Measurements from ENCODE around the gene SLC66A1.
"Not testable (repeated sequence)": the region's sequence is repeated elsewhere in the genome, so short reads cannot be mapped to it uniquely, and the experiment has no call there.

SLC66A1 gene

GRCh38 chr1:19274636-19275035 lies 37.5 kb upstream of the SLC66A1 start:
- H3K9ac ChIP-seq (ENCODE audit: low read depth, low read length, poor library complexity, severe bottlenecking), result no peak overlapping the region
- H3K36me3 ChIP-seq (ENCODE audit: insufficient read depth, low read length), result no peaks in the 10 kb centered on the region
- no peaks in the 10 kb centered on the region for H3K9me3 ChIP-seq (ENCODE audit: insufficient read depth, low read depth, low read length)
- H3K9me2 ChIP-seq (replicated peaks; ENCODE audit: low read depth, low read length), result no peaks in the 10 kb centered on the region
- H3K4me2 ChIP-seq (ENCODE audit: low read depth, low read length, poor library complexity, severe bottlenecking), result no peak overlapping the region
- H3K4me3 ChIP-seq (ENCODE audit: low read length, poor library complexity, severe bottlenecking), result no peak overlapping the region
- no peak overlapping the region for H2AFZ ChIP-seq (ENCODE audit: low read length)
- no peaks in the 10 kb centered on the region for H3F3A ChIP-seq (ENCODE audit: low read depth)
- no peaks in the 10 kb centered on the region for H3K4me1 ChIP-seq (ENCODE audit: insufficient read depth, low read length, poor library complexity, severe bottlenecking)
- H4K20me1 ChIP-seq (ENCODE audit: insufficient read depth, low read length, poor library complexity, severe bottlenecking), result no peaks in the 10 kb centered on the region
- no peaks in the 10 kb centered on the region for H3K27me3 ChIP-seq (ENCODE audit: insufficient read depth, low read length, poor library complexity, severe bottlenecking)
- no peak for TF ChIP-seq EZH2phosphoT487 (IDR thresholded peaks at IDR 0.05; ENCODE audit: borderline replicate concordance)
- TF ChIP-seq, protein P1, sequence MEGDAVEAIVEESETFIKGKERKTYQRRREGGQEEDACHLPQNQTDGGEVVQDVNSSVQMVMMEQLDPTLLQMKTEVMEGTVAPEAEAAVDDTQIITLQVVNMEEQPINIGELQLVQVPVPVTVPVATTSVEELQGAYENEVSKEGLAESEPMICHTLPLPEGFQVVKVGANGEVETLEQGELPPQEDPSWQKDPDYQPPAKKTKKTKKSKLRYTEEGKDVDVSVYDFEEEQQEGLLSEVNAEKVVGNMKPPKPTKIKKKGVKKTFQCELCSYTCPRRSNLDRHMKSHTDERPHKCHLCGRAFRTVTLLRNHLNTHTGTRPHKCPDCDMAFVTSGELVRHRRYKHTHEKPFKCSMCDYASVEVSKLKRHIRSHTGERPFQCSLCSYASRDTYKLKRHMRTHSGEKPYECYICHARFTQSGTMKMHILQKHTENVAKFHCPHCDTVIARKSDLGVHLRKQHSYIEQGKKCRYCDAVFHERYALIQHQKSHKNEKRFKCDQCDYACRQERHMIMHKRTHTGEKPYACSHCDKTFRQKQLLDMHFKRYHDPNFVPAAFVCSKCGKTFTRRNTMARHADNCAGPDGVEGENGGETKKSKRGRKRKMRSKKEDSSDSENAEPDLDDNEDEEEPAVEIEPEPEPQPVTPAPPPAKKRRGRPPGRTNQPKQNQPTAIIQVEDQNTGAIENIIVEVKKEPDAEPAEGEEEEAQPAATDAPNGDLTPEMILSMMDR (conservative IDR thresholded peaks at IDR 0.05; ENCODE audit: low read length), result no peak
- no peaks in the 10 kb centered on the region for H3K79me2 ChIP-seq (ENCODE audit: insufficient read depth, low read length)

GRCh38 chr1:19283891-19284290 lies 28.2 kb upstream of the SLC66A1 start:
- Histone ChIP-seq H3F3A (ENCODE audit: low read depth) (no peaks in the 10 kb centered on the region), H3K79me2 (ENCODE audit: insufficient read depth, low read length) (no peaks in the 10 kb centered on the region), H3K27me3 (ENCODE audit: insufficient read depth, low read length, poor library complexity, severe bottlenecking) (no peaks in the 10 kb centered on the region), H3K4me1 (ENCODE audit: insufficient read depth, low read length, poor library complexity, severe bottlenecking) (no peaks in the 10 kb centered on the region), H3K9me2 (replicated peaks; ENCODE audit: low read depth, low read length) (no peaks in the 10 kb centered on the region), H3K36me3 (ENCODE audit: insufficient read depth, low read length) (no peaks in the 10 kb centered on the region), H3K4me3 (ENCODE audit: low read length, poor library complexity, severe bottlenecking) (no peak overlapping the region), H3K9me3 (ENCODE audit: insufficient read depth, low read depth, low read length) (no peaks in the 10 kb centered on the region), H3K9ac (ENCODE audit: low read depth, low read length, poor library complexity, severe bottlenecking) (no peak overlapping the region), H2AFZ (ENCODE audit: low read length) (no peak overlapping the region), H4K20me1 (ENCODE audit: insufficient read depth, low read length, poor library complexity, severe bottlenecking) (no peaks in the 10 kb centered on the region), H3K4me2 (ENCODE audit: low read depth, low read length, poor library complexity, severe bottlenecking) (no peak overlapping the region)
- TF ChIP-seq, protein P1 (conservative IDR thresholded peaks at IDR 0.05; ENCODE audit: low read length), result no peak
- no peak for TF ChIP-seq EZH2phosphoT487 (IDR thresholded peaks at IDR 0.05; ENCODE audit: borderline replicate concordance)

- Histone ChIP-seq H2AFZ (ENCODE audit: low read length) (no peak overlapping the region), H3F3A (ENCODE audit: low read depth) (no peaks in the 10 kb centered on the region), H3K4me2 (ENCODE audit: low read depth, low read length, poor library complexity, severe bottlenecking) (no peak overlapping the region), H3K4me3 (ENCODE audit: low read length, poor library complexity, severe bottlenecking) (no peak overlapping the region), H3K79me2 (ENCODE audit: insufficient read depth, low read length) (no peaks in the 10 kb centered on the region), H3K36me3 (ENCODE audit: insufficient read depth, low read length) (no peaks in the 10 kb centered on the region), H3K9me3 (ENCODE audit: insufficient read depth, low read depth, low read length) (no peaks in the 10 kb centered on the region), H3K27me3 (ENCODE audit: insufficient read depth, low read length, poor library complexity, severe bottlenecking) (no peaks in the 10 kb centered on the region), H3K9ac (ENCODE audit: low read depth, low read length, poor library complexity, severe bottlenecking) (no peak overlapping the region), H3K9me2 (replicated peaks; ENCODE audit: low read depth, low read length) (no peaks in the 10 kb centered on the region), H3K4me1 (ENCODE audit: insufficient read depth, low read length, poor library complexity, severe bottlenecking) (no peaks in the 10 kb centered on the region), H4K20me1 (ENCODE audit: insufficient read depth, low read length, poor library complexity, severe bottlenecking) (no peaks in the 10 kb centered on the region)
- TF ChIP-seq, protein P1 (conservative IDR thresholded peaks at IDR 0.05; ENCODE audit: low read length), result no peak
- no peak for TF ChIP-seq EZH2phosphoT487 (IDR thresholded peaks at IDR 0.05; ENCODE audit: borderline replicate concordance)
Measured at GRCh38 chr1:19284881-19285280, 27.2 kb upstream of the SLC66A1 start.

DNA sequence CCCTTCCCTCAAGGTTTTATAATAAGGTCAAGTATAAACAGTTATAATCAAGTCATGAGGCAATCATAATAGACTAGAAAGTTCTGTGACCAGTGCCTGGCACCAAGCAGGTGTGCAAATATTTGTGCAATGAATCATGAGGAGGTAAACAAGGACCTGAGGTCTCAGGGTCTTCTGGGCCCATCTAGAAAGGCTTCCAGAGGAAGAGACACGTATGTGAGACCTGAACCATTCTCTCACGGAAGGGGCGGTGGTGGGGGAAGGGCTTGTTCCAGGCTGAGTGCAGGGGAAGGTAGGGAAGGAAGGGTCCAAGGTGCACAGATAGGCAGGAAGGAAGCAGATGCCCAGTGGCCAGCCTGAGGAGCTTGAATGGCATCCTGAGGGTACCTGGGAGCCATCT lies 26.8 kb upstream of the SLC66A1 start:
- not testable (repeated sequence) for H3K36me3 ChIP-seq (ENCODE audit: insufficient read depth, low read length); H3K4me2 ChIP-seq (ENCODE audit: low read depth, low read length, poor library complexity, severe bottlenecking); H3K4me3 ChIP-seq (ENCODE audit: low read length, poor library complexity, severe bottlenecking); H3K9ac ChIP-seq (ENCODE audit: low read depth, low read length, poor library complexity, severe bottlenecking); H3K4me1 ChIP-seq (ENCODE audit: insufficient read depth, low read length, poor library complexity, severe bottlenecking); H3F3A ChIP-seq (ENCODE audit: low read depth); H3K79me2 ChIP-seq (ENCODE audit: insufficient read depth, low read length); H3K9me3 ChIP-seq (ENCODE audit: insufficient read depth, low read depth, low read length); H2AFZ ChIP-seq (ENCODE audit: low read length); H4K20me1 ChIP-seq (ENCODE audit: insufficient read depth, low read length, poor library complexity, severe bottlenecking); H3K9me2 ChIP-seq (replicated peaks; ENCODE audit: low read depth, low read length); H3K27me3 ChIP-seq (ENCODE audit: insufficient read depth, low read length, poor library complexity, severe bottlenecking)

- H3K4me3 ChIP-seq (ENCODE audit: low read length, poor library complexity, severe bottlenecking); H3K79me2 ChIP-seq (ENCODE audit: insufficient read depth, low read length); H3K27me3 ChIP-seq (ENCODE audit: insufficient read depth, low read length, poor library complexity, severe bottlenecking); H3K4me1 ChIP-seq (ENCODE audit: insufficient read depth, low read length, poor library complexity, severe bottlenecking); H2AFZ ChIP-seq (ENCODE audit: low read length); H3K4me2 ChIP-seq (ENCODE audit: low read depth, low read length, poor library complexity, severe bottlenecking); H4K20me1 ChIP-seq (ENCODE audit: insufficient read depth, low read length, poor library complexity, severe bottlenecking); H3K36me3 ChIP-seq (ENCODE audit: insufficient read depth, low read length); H3K9me2 ChIP-seq (replicated peaks; ENCODE audit: low read depth, low read length); H3K9me3 ChIP-seq (ENCODE audit: insufficient read depth, low read depth, low read length); H3F3A ChIP-seq (ENCODE audit: low read depth); H3K9ac ChIP-seq (ENCODE audit: low read depth, low read length, poor library complexity, severe bottlenecking): not testable (repeated sequence)
Measured at GRCh38 chr1:19285807-19286206, 26.3 kb upstream of the SLC66A1 start.

Measured in Loucy (cell line).